ENCODE data around the gene ST6GALNAC5.

ST6GALNAC5 gene

DNA sequence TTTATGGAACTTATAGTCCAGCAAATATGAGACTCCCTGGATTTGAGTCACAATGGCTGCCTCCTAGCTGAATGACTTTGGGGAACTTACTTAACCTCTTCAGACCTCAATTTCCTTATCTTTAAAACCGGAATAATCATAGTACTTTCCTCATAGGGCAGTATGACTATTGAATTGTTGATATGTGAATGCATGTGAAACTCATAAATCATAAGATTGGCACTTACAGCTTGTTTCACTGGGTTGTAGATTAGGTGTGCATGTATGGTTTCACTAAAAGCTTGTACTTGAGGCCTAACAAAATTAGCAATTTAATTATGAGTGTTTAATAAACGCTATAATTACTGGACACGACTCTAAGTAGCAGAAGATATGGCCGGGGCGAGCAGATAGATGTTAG, 72.5 kb downstream of the ST6GALNAC5 start:
- no peaks in the 10 kb centered on the region for H3K79me2 ChIP-seq (ENCODE audit: low read length)
- no peaks in the 10 kb centered on the region for H3K9me3 ChIP-seq (replicated peaks; ENCODE audit: insufficient read depth, low read length)
- no peak for DNase-seq
- no peaks in the 10 kb centered on the region for H3K36me3 ChIP-seq (replicated peaks; ENCODE audit: insufficient read depth, low read length)
- no peak overlapping the region for H3K9ac ChIP-seq (ENCODE audit: low read length)
- H3F3A ChIP-seq (ENCODE audit: insufficient read depth, low read length), result no peaks in the 10 kb centered on the region
- no peak overlapping the region for H3K27ac ChIP-seq (ENCODE audit: low read length)
- H3K27me3 ChIP-seq (replicated peaks; ENCODE audit: insufficient read depth, low read length), result no peaks in the 10 kb centered on the region
- H3K4me3 ChIP-seq (ENCODE audit: low read length), result no peak overlapping the region
- TF ChIP-seq, protein P1, sequence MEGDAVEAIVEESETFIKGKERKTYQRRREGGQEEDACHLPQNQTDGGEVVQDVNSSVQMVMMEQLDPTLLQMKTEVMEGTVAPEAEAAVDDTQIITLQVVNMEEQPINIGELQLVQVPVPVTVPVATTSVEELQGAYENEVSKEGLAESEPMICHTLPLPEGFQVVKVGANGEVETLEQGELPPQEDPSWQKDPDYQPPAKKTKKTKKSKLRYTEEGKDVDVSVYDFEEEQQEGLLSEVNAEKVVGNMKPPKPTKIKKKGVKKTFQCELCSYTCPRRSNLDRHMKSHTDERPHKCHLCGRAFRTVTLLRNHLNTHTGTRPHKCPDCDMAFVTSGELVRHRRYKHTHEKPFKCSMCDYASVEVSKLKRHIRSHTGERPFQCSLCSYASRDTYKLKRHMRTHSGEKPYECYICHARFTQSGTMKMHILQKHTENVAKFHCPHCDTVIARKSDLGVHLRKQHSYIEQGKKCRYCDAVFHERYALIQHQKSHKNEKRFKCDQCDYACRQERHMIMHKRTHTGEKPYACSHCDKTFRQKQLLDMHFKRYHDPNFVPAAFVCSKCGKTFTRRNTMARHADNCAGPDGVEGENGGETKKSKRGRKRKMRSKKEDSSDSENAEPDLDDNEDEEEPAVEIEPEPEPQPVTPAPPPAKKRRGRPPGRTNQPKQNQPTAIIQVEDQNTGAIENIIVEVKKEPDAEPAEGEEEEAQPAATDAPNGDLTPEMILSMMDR (IDR thresholded peaks at IDR 0.05; ENCODE audit: low read length), result no peak
- no peak for TF ChIP-seq EZH2phosphoT487 (IDR thresholded peaks at IDR 0.05; ENCODE audit: low read length)
- TF ChIP-seq EZH2 (optimal IDR thresholded peaks at IDR 0.05; ENCODE audit: low read depth, low read length), result no peak
- no peaks in the 10 kb centered on the region for H3K9me2 ChIP-seq (replicated peaks; ENCODE audit: insufficient read depth, low read length)
- H2AFZ ChIP-seq (ENCODE audit: low read length), result no peak overlapping the region
- peak overlapping the region; percentile 33; the same call in 1 of the 2 replicates for H3K4me2 ChIP-seq (ENCODE audit: low read depth, low read length)
- H4K20me1 ChIP-seq (ENCODE audit: insufficient read depth, low read length), result no peaks in the 10 kb centered on the region
- peaks cover 13% of the 10 kb centered on the region for H3K4me1 ChIP-seq (ENCODE audit: low read length)

DNA sequence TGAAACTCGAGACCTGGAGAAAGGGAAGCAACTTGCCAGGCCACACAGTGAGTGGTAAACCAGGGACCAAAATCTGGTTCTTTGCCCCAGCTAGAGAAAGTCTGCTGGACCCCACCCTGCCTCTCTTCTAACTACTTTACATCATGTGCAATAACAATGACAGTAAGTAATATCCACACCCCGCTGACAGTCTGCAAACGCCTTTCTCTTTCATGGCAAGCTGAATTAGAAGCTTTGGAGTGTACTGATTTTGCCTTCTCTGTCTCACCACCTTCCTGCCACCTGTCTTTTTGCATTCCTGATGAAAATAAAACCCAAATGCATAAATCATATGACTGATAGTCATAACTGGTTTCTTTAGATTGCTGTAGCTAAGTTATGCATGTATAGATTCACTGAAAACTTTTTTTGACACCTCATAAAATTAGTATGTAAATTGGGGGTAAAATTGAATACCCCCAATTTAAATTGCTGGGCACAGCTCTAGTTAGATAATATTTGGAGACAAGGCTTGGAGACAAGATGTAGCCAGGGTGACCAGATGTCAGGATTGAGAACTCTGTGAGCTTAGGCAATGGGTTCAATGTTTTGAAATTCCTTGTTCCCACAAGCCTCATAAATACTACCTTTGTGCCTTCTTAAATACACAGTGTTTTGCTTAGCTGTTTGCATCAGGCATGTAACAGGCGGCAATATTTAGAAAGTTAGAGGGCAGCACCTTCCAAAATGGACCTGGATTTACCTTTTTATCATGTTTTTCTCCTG, 73.5 kb downstream of the ST6GALNAC5 start:
- no peaks in the 10 kb centered on the region for H3K9me3 ChIP-seq (replicated peaks; ENCODE audit: insufficient read depth, low read length)
- peaks cover 13% of the 10 kb centered on the region for H3K4me1 ChIP-seq (ENCODE audit: low read length)
- H4K20me1 ChIP-seq (ENCODE audit: insufficient read depth, low read length), result no peaks in the 10 kb centered on the region
- TF ChIP-seq, protein P1 (IDR thresholded peaks at IDR 0.05; ENCODE audit: low read length), result no peak
- no peak overlapping the region for H2AFZ ChIP-seq (ENCODE audit: low read length)
- H3K4me3 ChIP-seq (ENCODE audit: low read length), result no peak overlapping the region
- H3K9ac ChIP-seq (ENCODE audit: low read length), result no peak overlapping the region
- no peaks in the 10 kb centered on the region for H3K9me2 ChIP-seq (replicated peaks; ENCODE audit: insufficient read depth, low read length)
- H3K36me3 ChIP-seq (replicated peaks; ENCODE audit: insufficient read depth, low read length), result no peaks in the 10 kb centered on the region
- no peak overlapping the region for H3K27ac ChIP-seq (ENCODE audit: low read length)
- H3K27me3 ChIP-seq (replicated peaks; ENCODE audit: insufficient read depth, low read length), result no peaks in the 10 kb centered on the region
- H3K79me2 ChIP-seq (ENCODE audit: low read length), result no peaks in the 10 kb centered on the region
- no peaks in the 10 kb centered on the region for H3F3A ChIP-seq (ENCODE audit: insufficient read depth, low read length)
- no peak overlapping the region for H3K4me2 ChIP-seq (ENCODE audit: low read depth, low read length)
- DNase-seq, result no peak

DNA sequence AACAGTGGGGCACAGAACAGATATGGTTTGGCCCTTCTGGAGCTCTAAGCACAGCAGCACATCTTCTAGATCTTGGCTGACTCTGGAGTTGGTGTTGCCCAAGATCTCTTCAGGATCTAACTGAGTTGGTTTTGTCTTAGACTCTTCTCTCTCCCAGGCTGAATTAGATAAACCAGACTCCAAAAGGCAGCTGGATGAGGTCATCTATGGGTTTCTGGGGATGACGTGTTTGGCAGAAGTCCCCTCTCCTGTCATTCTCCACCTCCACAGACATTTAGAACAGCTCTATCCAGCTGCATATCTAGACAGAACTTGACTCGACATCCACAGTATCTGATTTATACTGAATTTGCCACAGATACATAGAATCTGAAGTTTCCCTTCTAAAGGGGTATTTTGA, 75.3 kb downstream of the ST6GALNAC5 start:
- Histone ChIP-seq H3K79me2 (ENCODE audit: low read length) (no peaks in the 10 kb centered on the region), H3K27ac (ENCODE audit: low read length) (no peak overlapping the region), H3K4me1 (ENCODE audit: low read length) (peaks cover 13% of the 10 kb centered on the region), H3K4me3 (ENCODE audit: low read length) (no peak overlapping the region), H4K20me1 (ENCODE audit: insufficient read depth, low read length) (no peaks in the 10 kb centered on the region), H3K9me3 (replicated peaks; ENCODE audit: insufficient read depth, low read length) (no peaks in the 10 kb centered on the region), H3K4me2 (ENCODE audit: low read depth, low read length) (no peak overlapping the region), H3F3A (ENCODE audit: insufficient read depth, low read length) (no peaks in the 10 kb centered on the region), H3K9me2 (replicated peaks; ENCODE audit: insufficient read depth, low read length) (no peaks in the 10 kb centered on the region), H3K9ac (ENCODE audit: low read length) (no peak overlapping the region), H2AFZ (ENCODE audit: low read length) (no peak overlapping the region), H3K36me3 (replicated peaks; ENCODE audit: insufficient read depth, low read length) (no peaks in the 10 kb centered on the region), H3K27me3 (replicated peaks; ENCODE audit: insufficient read depth, low read length) (no peaks in the 10 kb centered on the region)
- no peak for DNase-seq
- TF ChIP-seq EZH2 (optimal IDR thresholded peaks at IDR 0.05; ENCODE audit: low read depth, low read length) (no peak), EZH2phosphoT487 (IDR thresholded peaks at IDR 0.05; ENCODE audit: low read length) (no peak)
- TF ChIP-seq, protein P1 (IDR thresholded peaks at IDR 0.05; ENCODE audit: low read length), result no peak

Data from MM.1S (cell line).